HepG2 (cell line): ENCODE measurements around the gene JPH4. TPM values are rescaled to one million over a fixed set of nuclear protein-coding genes. Genes with fewer than 3 reads are reported as not detected.

Experiments used
- KDM1A ChIP-seq: IDR thresholded peaks from 2 replicates; pipeline ENCODE4 v1.6.1; 2016; ENCODE audit warnings: missing compliant biosample characterization
- SIX1 ChIP-seq: sonication (generic); formaldehyde crosslinking; IDR thresholded peaks from 2 replicates; pipeline ENCODE4 v1.4.0; 2020; ENCODE audit warnings: missing genetic modification reagents, borderline replicate concordance
- SMARCC2 ChIP-seq: fragments of 450-650 bp; IDR thresholded peaks from 2 replicates; pipeline ENCODE4 v1.6.1; 2017; ENCODE audit warnings: antibody characterized with exemption, mild to moderate bottlenecking
- TAF1 ChIP-seq: sonication (generic); formaldehyde crosslinking; IDR thresholded peaks from 2 replicates; pipeline ENCODE4 v1.4.0; 2020; ENCODE audit warnings: missing genetic modification reagents
- ZNF446 ChIP-seq: sonication (generic); formaldehyde crosslinking; IDR thresholded peaks from 2 replicates; pipeline ENCODE4 v1.5.0; 2020; ENCODE audit warnings: mild to moderate bottlenecking, missing genetic modification reagents
- ZNF484 ChIP-seq: sonication (generic); formaldehyde crosslinking; IDR thresholded peaks from 2 replicates; pipeline ENCODE4 v1.5.1; 2020; ENCODE audit warnings: mild to moderate bottlenecking, low read depth, missing genetic modification reagents, borderline replicate concordance
- ZNF619 ChIP-seq: sonication (generic); formaldehyde crosslinking; IDR thresholded peaks from 2 replicates; pipeline ENCODE4 v1.4.0; 2020; ENCODE audit warnings: mild to moderate bottlenecking, missing genetic modification reagents
- ZNF891 ChIP-seq: sonication (generic); formaldehyde crosslinking; IDR thresholded peaks from 2 replicates; pipeline ENCODE4 v1.5.0; 2020; ENCODE audit warnings: mild to moderate bottlenecking, missing genetic modification reagents
- polyA plus RNA-seq, 8 experiments: library from polyadenylated mRNA; depleted of rRNA in 3 of 8; stranded (reverse) in 7 of 8; unstranded in 1 of 8; fragments of >200 nt; fragmentation: Illumina TruSeq in 4 of 8; extraction: Trizol in 4 of 8; gene quantifications; 2 replicates each; pipeline versions ENCODE4 v1.2.1 to v1.2.3, GENCODE V29; 2011 to 2016; ENCODE audit warnings: low read depth in 4 of 8, missing spikeins in 1 of 8, mixed read lengths in 1 of 8; ENCODE audit not compliant: insufficient read depth in 1 of 8
- total RNA-seq, 5 experiments: library from RNA; depleted of rRNA; stranded (reverse); fragments of >200 nt; fragmentation: Illumina TruSeq; extraction: Trizol; gene quantifications; 2 replicates each; pipeline ENCODE4 v1.2.3, GENCODE V29; 2016; ENCODE audit warnings: low read depth in 1 of 5
- TF ChIP-seq, protein P1 (sequence below): sonication (generic); formaldehyde crosslinking; IDR thresholded peaks from 2 replicates; pipeline ENCODE4 v1.8.1; 2023; ENCODE audit warnings: mild to moderate bottlenecking, missing genetic modification reagents, borderline replicate concordance
- TF ChIP-seq, protein P2 (sequence below): sonication (generic); formaldehyde crosslinking; IDR thresholded peaks from 2 replicates; pipeline ENCODE4 v1.8.1; 2022; ENCODE audit warnings: mild to moderate bottlenecking, missing genetic modification reagents
- TF ChIP-seq, protein P3 (sequence below): sonication (generic); formaldehyde crosslinking; IDR thresholded peaks from 2 replicates; pipeline ENCODE4 v1.4.0; 2020; ENCODE audit warnings: missing genetic modification reagents, borderline replicate concordance
- TF ChIP-seq, protein P4 (sequence below): sonication (generic); formaldehyde crosslinking; IDR thresholded peaks from 2 replicates; pipeline ENCODE4 v1.4.0; 2020; ENCODE audit warnings: missing genetic modification reagents
- TF ChIP-seq, protein P5 (sequence below): sonication (generic); formaldehyde crosslinking; IDR thresholded peaks from 2 replicates; pipeline ENCODE4 v1.8.1; 2023; ENCODE audit warnings: mild to moderate bottlenecking, inconsistent platforms, moderate library complexity, missing genetic modification reagents, borderline replicate concordance
- TF ChIP-seq, protein P6 (sequence below): sonication (generic); formaldehyde crosslinking; IDR thresholded peaks from 2 replicates; pipeline ENCODE4 v1.4.0; 2020; ENCODE audit warnings: low read depth, mild to moderate bottlenecking, missing genetic modification reagents

The JPH4 gene
- total and polyA plus RNA-seq, 2 of the 13 experiments (the other 11 are each of a cell fraction or from before 2014, with no cell fraction given), result 0.08 to 0.22 TPM

DNA sequence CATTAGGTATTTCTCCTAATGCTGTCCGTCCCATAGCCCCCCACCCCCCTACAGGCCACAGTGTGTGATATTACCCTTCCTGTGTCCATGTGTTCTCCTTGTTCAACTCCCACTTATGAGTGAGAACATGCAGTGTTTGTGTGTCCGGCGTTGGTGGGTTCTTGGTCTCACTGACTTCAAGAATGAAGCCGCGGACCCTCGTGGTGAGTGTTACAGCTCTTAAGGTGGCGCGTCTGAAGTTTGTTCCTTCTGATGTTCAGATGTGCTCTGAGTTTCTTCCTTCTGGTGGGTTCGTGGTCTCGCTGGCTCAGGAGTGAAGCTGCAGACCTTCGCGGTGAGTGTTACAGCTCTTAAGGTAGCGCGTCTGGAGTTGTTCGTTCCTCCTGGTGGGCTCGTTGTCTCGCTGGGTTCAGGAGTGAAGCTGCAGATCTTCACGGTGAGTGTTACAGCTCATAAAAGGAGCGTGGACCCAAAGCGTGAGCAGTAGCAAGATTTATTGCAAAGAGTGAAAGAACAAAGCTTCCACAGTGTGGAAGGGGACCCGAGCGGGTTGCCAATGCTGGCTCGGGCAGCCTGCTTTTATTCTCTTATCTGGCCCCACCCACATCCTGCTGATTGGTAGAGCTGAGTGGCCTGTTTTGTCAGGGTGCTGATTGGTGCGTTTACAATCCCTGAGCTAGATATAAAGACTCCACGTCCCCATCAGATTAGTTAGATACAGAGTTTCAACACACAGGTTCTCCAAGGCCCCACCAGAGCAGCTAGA lies 5.4 kb upstream of the JPH4 start (continued):
- TF ChIP-seq, protein P1, sequence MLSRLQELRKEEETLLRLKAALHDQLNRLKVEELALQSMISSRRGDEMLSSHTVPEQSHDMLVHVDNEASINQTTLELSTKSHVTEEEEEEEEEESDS, result peak; percentile 91
- TF ChIP-seq, protein P2, sequence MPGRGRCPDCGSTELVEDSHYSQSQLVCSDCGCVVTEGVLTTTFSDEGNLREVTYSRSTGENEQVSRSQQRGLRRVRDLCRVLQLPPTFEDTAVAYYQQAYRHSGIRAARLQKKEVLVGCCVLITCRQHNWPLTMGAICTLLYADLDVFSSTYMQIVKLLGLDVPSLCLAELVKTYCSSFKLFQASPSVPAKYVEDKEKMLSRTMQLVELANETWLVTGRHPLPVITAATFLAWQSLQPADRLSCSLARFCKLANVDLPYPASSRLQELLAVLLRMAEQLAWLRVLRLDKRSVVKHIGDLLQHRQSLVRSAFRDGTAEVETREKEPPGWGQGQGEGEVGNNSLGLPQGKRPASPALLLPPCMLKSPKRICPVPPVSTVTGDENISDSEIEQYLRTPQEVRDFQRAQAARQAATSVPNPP (CRISPR knock-in tag), result peak; percentile 99
- TF ChIP-seq, protein P3, sequence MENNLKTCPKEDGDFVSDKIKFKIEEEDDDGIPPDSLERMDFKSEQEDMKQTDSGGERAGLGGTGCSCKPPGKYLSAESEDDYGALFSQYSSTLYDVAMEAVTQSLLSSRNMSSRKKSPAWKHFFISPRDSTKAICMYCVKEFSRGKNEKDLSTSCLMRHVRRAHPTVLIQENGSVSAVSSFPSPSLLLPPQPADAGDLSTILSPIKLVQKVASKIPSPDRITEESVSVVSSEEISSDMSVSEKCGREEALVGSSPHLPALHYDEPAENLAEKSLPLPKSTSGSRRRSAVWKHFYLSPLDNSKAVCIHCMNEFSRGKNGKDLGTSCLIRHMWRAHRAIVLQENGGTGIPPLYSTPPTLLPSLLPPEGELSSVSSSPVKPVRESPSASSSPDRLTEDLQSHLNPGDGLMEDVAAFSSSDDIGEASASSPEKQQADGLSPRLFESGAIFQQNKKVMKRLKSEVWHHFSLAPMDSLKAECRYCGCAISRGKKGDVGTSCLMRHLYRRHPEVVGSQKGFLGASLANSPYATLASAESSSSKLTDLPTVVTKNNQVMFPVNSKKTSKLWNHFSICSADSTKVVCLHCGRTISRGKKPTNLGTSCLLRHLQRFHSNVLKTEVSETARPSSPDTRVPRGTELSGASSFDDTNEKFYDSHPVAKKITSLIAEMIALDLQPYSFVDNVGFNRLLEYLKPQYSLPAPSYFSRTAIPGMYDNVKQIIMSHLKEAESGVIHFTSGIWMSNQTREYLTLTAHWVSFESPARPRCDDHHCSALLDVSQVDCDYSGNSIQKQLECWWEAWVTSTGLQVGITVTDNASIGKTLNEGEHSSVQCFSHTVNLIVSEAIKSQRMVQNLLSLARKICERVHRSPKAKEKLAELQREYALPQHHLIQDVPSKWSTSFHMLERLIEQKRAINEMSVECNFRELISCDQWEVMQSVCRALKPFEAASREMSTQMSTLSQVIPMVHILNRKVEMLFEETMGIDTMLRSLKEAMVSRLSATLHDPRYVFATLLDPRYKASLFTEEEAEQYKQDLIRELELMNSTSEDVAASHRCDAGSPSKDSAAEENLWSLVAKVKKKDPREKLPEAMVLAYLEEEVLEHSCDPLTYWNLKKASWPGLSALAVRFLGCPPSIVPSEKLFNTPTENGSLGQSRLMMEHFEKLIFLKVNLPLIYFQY (CRISPR knock-in tag), result peak; percentile 78; the same call in 1 of the 2 replicates
- TF ChIP-seq, protein P4, sequence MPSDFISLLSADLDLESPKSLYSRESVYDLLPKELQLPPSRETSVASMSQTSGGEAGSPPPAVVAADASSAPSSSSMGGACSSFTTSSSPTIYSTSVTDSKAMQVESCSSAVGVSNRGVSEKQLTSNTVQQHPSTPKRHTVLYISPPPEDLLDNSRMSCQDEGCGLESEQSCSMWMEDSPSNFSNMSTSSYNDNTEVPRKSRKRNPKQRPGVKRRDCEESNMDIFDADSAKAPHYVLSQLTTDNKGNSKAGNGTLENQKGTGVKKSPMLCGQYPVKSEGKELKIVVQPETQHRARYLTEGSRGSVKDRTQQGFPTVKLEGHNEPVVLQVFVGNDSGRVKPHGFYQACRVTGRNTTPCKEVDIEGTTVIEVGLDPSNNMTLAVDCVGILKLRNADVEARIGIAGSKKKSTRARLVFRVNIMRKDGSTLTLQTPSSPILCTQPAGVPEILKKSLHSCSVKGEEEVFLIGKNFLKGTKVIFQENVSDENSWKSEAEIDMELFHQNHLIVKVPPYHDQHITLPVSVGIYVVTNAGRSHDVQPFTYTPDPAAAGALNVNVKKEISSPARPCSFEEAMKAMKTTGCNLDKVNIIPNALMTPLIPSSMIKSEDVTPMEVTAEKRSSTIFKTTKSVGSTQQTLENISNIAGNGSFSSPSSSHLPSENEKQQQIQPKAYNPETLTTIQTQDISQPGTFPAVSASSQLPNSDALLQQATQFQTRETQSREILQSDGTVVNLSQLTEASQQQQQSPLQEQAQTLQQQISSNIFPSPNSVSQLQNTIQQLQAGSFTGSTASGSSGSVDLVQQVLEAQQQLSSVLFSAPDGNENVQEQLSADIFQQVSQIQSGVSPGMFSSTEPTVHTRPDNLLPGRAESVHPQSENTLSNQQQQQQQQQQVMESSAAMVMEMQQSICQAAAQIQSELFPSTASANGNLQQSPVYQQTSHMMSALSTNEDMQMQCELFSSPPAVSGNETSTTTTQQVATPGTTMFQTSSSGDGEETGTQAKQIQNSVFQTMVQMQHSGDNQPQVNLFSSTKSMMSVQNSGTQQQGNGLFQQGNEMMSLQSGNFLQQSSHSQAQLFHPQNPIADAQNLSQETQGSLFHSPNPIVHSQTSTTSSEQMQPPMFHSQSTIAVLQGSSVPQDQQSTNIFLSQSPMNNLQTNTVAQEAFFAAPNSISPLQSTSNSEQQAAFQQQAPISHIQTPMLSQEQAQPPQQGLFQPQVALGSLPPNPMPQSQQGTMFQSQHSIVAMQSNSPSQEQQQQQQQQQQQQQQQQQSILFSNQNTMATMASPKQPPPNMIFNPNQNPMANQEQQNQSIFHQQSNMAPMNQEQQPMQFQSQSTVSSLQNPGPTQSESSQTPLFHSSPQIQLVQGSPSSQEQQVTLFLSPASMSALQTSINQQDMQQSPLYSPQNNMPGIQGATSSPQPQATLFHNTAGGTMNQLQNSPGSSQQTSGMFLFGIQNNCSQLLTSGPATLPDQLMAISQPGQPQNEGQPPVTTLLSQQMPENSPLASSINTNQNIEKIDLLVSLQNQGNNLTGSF (CRISPR knock-in tag), result peak; percentile 66; the same call in 1 of the 2 replicates
- TF ChIP-seq ZNF891 (CRISPR knock-in tag), result peak; percentile 82; the same call in 1 of the 2 replicates
- peak; percentile 56; the same call in 1 of the 2 replicates for TF ChIP-seq ZNF484 (CRISPR knock-in tag)
- TF ChIP-seq TAF1 (CRISPR knock-in tag), result peak; percentile 46; the same call in 1 of the 2 replicates
- TF ChIP-seq SMARCC2, result 0 out of 2 replicates have a peak, but pooled peaks have one; percentile 79
- TF ChIP-seq ZNF619 (CRISPR knock-in tag), result peak; percentile 95
- TF ChIP-seq, protein P5, sequence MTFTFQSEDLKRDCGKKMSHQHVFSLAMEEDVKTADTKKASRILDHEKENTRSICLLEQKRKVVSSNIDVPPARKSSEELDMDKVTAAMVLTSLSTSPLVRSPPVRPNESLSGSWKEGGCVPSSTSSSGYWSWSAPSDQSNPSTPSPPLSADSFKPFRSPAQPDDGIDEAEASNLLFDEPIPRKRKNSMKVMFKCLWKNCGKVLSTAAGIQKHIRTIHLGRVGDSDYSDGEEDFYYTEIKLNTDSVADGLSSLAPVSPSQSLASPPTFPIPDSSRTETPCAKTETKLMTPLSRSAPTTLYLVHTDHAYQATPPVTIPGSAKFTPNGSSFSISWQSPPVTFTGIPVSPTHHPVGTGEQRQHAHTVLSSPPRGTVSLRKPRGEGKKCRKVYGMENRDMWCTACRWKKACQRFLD, result peak; percentile 89
- TF ChIP-seq ZNF446 (CRISPR knock-in tag), result peak; percentile 90
- TF ChIP-seq, protein P6, sequence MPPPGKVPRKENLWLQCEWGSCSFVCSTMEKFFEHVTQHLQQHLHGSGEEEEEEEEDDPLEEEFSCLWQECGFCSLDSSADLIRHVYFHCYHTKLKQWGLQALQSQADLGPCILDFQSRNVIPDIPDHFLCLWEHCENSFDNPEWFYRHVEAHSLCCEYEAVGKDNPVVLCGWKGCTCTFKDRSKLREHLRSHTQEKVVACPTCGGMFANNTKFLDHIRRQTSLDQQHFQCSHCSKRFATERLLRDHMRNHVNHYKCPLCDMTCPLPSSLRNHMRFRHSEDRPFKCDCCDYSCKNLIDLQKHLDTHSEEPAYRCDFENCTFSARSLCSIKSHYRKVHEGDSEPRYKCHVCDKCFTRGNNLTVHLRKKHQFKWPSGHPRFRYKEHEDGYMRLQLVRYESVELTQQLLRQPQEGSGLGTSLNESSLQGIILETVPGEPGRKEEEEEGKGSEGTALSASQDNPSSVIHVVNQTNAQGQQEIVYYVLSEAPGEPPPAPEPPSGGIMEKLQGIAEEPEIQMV (CRISPR knock-in tag), result peak; percentile 95
- 0 out of 2 replicates have a peak, but pooled peaks have one; percentile 52 for TF ChIP-seq SIX1 (CRISPR knock-in tag)
- TF ChIP-seq KDM1A (CRISPR knock-in tag), result peak; percentile 88; the same call in 1 of the 2 replicates
